GM21423 (cell line): Measurements from ENCODE around the gene CHRM2.

Experiments used
- ATAC-seq: cut with Tn5 transposase; IDR thresholded peaks from one replicate; pipeline ENCODE4 v1.9.1; 2021; ENCODE audit warnings: mild to moderate bottlenecking, moderate library complexity; ENCODE audit not compliant: unreplicated experiment

Gene CHRM2

GRCh38 chr7:136956232-136956631 is 87.8 kb downstream of the CHRM2 start:
- ATAC-seq: no peak

- no peak for ATAC-seq
Measured at GRCh38 chr7:136956671-136957070, 88.2 kb downstream of the CHRM2 start.

GRCh38 chr7:136957391-136957790 is 88.9 kb downstream of the CHRM2 start:
- no peak for ATAC-seq

GRCh38 chr7:136958016-136958415 is 89.6 kb downstream of the CHRM2 start:
- no peak for ATAC-seq

- no peak for ATAC-seq
Measured at GRCh38 chr7:136964347-136964746, 95.9 kb downstream of the CHRM2 start.

GRCh38 chr7:136966825-136967224 is 98.4 kb downstream of the CHRM2 start:
- no peak for ATAC-seq

- ATAC-seq: no peak
Measured at GRCh38 chr7:136969761-136970160, 101.3 kb downstream of the CHRM2 start.

GRCh38 chr7:136971776-136972175 is 103.3 kb downstream of the CHRM2 start:
- ATAC-seq: no peak

GRCh38 chr7:136976504-136977251 is 108.2 kb downstream of the CHRM2 start:
- ATAC-seq: no peak

GRCh38 chr7:136993377-136993776 is 124.9 kb downstream of the CHRM2 start:
- ATAC-seq: no peak

GRCh38 chr7:136997735-136998134 is 129.3 kb downstream of the CHRM2 start:
- no peak for ATAC-seq

- no peak for ATAC-seq
Measured at GRCh38 chr7:136998495-136998894, 130.0 kb downstream of the CHRM2 start.

GRCh38 chr7:137000621-137001020 is 132.2 kb downstream of the CHRM2 start:
- no peak for ATAC-seq

- ATAC-seq: no peak
Measured at GRCh38 chr7:137001041-137001440, 132.6 kb downstream of the CHRM2 start.

GRCh38 chr7:137001478-137001877 is 133.0 kb downstream of the CHRM2 start:
- no peak for ATAC-seq

- no peak for ATAC-seq
Measured at GRCh38 chr7:137003086-137003485, 134.6 kb downstream of the CHRM2 start.

GRCh38 chr7:137003566-137003965 is 135.1 kb downstream of the CHRM2 start:
- no peak for ATAC-seq

- ATAC-seq: no peak
Measured at GRCh38 chr7:137005873-137006272, 137.4 kb downstream of the CHRM2 start.

- no peak for ATAC-seq
Measured at GRCh38 chr7:137006293-137006692, 137.8 kb downstream of the CHRM2 start.

- ATAC-seq: no peak
Measured at GRCh38 chr7:137007001-137007694, 138.7 kb downstream of the CHRM2 start.

GRCh38 chr7:137009404-137009803 is 141.0 kb downstream of the CHRM2 start:
- ATAC-seq: no peak

- no peak for ATAC-seq
Measured at GRCh38 chr7:137015015-137015414, 146.6 kb downstream of the CHRM2 start.
